GM18907 (cell line): Measurements from ENCODE around the gene TCF7L1.

Source experiments
- ATAC-seq: cut with Tn5 transposase; IDR thresholded peaks from one replicate; pipeline ENCODE4 v1.9.1; 2021; ENCODE audit warnings: mild to moderate bottlenecking, moderate library complexity; ENCODE audit not compliant: unreplicated experiment

TCF7L1 gene

DNA sequence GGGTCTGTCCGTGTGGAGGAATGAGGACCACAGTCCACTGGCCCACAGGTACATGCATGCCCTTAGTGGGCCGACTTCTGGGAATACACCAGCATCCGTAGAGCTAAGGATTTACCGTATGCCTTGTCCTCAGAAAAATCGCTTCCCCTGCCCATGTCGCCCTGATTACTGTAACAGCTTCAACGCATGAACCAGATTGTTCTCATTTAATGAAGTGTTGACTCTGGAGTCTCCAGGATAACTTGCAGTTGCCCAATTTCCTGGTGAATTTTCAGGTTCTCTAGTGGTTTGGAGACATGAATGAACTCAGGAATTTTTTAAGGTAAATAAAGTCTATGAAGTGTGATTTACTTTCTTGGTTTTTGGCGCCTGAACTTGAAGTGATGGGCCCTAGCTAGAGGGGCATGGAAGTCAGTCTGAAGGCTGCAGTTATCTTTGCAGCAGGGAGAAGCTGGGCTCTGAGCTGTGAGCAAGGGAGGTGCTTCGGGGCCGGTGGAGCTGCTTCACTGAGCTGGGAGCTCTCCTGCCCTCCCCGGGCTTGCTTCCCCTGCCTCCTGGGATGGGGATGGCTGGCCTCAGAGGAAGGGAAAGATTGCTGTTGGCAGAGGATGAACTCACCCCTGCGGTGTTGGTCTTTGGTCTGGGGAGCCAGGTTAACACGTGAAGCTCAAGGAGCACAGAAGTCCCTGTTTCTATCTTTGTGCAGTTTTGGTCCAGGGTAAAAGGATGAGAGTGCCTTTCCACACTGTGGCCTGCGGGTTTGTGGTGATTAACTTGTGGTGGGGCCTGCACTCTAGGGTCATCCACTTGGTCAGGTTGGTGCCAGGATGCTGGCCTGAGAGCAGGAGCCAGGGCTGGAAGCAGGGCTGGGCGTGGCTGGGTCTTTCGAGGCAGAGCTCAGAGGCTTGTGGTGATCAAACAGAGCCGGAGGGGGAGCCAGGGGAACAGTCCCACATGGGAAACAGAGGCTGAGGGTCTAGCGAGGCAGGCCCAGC is 28.1 kb downstream of the TCF7L1 start:
- ATAC-seq: no peak

DNA sequence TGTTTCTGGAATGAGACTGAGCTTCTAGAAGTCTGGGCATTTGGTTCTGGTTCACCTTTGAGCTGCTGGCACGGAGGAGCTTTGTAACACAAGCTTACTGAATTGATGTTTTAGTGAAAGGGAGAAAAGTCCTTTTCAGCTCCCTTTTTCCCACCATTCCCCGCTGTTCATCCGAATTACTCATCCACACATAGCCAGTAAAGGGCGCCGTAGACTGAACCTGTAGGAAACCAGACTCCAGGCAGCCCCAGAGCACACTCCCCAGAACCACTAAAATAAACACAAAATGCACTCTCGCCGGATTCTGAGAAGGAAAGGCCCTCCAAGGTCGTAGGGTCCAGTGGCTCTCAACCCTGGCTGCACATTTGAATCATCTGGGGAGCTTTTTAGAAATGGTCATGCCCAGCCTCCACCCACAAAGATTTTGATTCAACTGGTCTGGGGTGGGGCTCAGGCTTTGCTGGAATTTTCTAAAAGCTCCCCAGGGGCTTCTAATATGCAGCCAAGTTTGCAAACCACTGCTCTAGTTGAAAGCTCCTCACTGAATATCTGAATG is 29.6 kb downstream of the TCF7L1 start:
- no peak for ATAC-seq

DNA sequence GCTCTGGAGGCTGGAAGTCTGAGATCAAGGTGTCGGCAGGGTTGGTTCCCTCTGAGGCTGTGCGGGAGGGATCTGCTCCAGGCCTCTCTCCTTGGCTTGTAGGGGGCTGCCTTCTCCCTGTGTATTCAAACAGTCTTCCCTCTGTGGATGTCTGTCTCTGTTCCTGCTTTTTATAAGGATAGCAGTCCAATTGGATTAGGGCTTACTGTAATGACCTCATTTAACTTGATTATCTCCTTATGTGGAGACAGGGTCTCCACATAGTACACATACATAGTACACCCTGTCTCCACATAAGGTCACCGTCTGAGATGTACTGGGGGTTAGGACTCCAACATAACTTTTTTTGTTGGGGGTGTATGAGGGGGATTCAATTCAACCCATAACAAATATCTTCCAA is 30.5 kb downstream of the TCF7L1 start:
- no peak for ATAC-seq

DNA sequence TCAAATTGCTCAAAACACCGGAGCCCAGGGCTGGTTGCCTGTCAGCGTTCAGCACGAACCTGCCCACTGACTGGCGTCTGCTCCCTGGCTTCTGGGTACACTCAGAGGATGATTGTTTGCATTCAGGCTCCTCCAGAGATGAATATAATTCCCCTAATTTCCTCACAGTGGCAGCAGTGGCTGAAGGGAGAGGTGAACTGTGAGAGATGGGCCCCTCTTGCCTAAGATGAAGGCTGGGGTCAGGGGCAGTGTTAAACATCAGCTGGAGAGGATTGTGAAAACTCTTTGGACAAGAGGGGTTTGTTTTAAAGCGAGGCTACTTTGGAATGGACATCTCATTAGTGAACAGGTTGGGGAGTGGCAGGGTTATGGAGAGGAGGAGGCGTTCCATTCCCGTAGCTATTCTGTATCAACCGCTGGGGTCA is 31.0 kb downstream of the TCF7L1 start:
- no peak for ATAC-seq

DNA sequence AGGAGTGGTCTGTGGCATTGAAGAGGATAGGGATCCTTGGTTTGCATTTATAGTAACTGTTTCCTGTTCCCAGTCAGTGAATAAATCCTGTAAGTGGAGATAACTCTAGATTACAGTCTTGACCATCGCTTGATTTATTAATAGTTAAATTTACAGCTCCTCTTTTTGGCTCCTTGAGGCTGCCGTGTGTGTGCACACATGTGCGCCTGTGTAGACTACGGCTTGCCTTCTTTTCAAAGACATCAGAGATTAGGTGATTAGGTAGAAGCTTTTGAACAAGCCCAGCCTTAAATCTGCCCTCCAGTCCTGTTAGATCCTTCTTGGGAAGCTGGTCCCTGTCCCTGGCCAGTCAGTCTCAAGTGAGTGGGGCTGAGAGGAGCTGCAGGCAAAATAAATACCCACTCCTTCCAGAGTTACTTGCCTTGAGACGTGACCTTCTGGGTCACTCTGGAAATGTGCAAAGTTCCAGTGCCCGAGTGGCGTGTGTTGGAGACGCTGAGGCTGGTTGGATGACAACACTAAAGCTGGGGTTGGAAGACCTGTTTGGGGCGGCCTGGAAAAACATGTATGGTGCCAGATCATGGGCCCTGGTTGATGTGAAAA is 32.0 kb downstream of the TCF7L1 start:
- no peak for ATAC-seq

DNA sequence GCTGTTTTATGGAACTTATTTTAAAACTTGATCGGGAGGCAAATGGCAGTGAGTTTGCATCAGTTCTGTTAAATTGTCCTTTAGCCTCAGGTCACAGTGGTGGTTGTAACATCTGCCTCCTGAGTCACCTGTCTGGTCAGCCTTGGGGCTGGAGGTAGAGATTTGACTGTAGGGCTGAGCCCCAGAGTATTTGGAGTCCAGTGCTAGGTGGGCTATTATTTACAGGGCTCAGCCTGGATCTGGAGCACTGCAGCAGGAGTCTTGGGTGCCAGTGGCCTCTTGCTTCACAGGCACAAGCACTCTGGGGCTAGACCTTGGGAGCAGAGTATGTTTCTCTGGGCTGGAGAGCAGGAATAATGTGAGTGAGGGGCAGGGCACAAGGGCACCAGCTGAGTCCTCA is 32.8 kb downstream of the TCF7L1 start:
- ATAC-seq: no peak

DNA sequence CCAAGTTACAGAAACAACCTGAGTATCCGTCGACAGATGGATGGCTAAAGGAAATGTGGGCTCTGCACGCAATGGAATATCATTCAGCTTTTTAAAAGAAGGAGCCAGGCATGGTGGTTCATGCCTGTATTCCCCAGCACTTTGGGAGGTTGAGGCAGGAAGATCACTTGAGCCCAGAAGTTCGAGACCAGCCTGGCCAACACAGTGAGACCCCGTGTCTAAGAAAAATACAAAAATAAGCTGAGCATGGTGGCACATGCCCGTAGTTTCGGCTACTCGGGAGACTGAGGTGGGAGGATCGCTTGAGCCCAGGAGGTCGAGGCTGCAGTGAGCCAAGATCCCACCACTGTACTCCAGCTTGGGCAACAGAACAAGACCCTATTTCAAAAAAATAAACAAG is 34.3 kb downstream of the TCF7L1 start:
- ATAC-seq: no peak

DNA sequence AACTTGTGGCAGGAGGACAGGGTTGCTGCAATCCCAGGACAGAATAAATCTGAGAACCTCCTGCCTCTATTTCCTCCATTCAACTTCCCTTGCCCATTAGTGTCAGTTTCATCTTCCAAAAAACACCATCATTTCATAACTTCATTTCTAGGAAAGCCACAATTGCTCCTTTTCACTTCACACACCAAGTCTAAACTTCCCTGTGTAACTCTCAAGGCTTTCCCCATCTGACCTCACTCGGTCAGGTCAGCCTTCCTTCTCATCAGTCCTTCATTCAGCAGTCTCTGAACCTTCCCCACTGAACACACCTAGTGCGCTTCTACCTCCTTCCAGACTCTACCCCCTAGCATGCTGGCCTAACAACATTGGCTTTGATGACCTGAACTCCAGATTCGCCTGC is 35.8 kb downstream of the TCF7L1 start:
- ATAC-seq: no peak

DNA sequence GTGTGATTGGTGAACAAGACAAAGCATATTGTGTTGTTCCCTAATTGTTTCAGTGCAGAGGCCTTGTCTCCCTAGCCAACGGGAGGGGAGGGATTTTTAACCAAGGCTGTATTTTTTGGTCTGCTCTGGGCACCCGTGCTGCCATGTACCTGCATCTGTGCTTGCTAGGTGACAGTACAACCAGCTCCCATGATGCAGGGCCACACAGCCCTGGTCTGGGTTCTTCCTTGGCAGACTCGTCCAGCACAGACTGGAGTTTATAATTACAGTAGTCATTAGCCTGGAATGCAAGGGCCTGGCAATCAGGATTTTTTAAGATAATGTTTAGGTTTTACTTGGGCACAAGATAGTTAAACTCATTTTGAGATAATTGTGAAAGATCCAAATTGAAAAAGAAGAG is 36.4 kb downstream of the TCF7L1 start:
- no peak for ATAC-seq

DNA sequence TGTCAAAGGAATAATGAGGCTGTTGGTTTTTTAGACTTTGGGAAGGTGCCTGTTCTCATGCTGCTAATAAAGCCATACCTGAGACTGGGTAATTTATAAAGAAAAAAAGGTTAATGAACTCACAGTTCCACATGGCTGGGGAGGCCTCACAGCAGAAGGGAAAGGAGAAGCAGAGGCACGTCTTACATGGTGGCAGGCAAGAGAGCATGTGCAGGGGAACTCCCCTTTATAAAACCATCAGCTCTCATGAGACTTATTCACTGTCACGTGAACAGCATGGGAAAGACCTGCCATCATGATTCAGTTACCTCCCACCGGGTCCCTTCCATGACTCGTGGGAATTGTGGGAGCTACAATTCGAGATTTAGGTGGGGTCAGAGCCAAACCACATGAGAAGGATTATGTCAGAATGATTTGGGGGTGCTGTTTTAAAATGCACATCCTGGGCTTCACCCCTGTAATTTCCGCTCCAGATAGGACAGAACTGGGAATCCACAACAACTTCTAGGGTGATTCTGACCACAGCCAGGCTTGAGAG is 37.8 kb downstream of the TCF7L1 start:
- no peak for ATAC-seq

DNA sequence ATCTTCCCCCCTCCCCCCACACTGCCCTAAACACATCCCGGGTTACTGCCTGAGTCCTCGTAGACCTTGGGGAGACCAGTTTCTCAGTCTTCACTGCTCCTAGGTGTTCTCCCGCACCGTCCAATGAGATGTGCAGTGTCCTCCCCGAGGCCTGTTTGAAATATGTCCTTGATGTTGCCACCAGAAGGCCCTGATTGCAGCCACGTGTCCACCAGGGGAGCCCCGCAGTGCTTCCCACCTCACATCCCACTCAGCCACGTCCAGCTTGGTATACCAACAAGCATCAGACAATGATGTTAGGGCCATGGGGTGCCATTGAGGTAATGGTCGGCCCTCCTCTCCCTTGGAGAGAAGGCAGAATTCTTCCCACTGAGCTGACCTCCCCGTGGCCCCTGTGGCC is 38.7 kb downstream of the TCF7L1 start:
- ATAC-seq: no peak

DNA sequence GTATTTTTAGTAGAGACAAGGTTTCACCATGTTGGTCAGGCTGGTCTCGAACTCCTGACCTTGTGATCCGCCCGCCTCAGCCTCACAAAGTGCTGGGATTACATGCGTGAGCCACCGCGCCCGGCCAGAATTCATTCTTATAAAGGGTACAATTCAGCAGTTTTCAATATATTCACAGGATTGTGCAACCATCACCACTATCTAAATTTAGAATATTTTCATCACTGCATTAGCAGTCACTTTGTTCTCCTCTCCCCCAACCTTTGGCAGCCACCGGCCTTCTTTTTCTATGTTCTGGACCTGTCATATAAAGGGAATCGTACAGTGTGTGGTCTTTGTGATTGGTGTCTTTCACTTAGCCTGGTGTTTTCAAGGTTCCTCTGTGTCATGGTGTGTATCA is 40.7 kb downstream of the TCF7L1 start:
- ATAC-seq: no peak

DNA sequence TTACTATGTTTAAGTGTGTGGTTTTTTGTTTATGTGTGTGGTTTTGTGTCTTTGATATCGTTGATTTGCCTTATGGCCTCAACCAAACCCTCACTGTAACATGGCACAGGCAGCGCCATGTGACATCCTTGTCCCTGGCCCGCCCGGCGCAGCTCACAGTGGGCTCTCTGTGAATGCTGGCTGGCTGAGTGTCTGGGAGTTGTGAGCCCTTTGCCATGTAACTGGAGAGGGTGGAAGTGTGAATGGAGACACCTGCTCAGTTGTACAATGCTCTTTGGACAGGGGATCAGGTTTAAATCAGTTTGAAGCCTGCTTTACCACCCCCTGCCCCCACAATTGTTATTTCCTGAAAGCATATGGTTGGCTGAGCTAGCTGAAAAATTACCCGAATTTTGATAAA is 41.8 kb downstream of the TCF7L1 start:
- no peak for ATAC-seq

DNA sequence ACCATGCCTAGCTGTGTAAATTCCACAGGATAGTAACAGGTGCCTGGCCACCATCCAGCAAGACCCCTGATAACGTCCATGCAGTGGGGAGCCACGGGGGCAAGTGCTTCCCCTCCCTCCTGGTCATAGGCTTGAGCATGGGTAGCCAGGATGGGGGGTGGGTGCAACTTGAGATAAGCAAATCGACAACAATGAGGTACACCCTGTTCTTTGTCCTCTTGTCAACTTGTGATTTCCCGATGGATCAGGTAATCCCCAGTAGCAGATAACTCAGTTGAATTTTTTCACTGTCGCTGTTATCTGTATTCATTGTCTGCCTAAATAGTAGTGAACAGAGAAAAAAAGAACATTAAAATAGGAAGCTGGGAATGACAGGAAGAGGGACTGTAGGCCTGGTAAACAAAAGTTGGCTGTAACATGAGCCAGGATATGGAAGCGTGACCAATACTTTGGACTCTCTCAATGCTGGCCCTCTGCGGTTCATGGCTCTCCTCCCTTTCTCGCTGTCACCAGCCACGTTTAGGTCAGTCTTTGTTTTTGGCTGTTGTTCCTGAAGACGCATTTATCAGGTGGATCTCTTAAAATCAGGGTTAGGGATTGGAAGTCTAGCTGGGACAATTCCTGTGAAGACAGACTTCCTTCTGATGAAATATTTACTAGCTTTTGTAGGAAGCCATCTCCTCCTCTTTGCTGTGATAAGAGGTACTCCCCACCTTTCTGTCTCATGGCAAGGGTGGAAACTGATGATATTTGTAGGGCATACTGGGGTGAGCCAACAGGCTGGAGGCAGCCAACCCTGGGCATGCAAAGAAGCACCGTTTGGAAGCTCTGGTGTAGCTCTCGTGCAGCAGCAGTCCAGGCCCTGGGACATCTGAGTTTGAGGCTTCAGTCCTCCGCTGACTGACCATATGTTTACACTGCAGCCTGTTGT is 42.4 kb downstream of the TCF7L1 start:
- no peak for ATAC-seq

DNA sequence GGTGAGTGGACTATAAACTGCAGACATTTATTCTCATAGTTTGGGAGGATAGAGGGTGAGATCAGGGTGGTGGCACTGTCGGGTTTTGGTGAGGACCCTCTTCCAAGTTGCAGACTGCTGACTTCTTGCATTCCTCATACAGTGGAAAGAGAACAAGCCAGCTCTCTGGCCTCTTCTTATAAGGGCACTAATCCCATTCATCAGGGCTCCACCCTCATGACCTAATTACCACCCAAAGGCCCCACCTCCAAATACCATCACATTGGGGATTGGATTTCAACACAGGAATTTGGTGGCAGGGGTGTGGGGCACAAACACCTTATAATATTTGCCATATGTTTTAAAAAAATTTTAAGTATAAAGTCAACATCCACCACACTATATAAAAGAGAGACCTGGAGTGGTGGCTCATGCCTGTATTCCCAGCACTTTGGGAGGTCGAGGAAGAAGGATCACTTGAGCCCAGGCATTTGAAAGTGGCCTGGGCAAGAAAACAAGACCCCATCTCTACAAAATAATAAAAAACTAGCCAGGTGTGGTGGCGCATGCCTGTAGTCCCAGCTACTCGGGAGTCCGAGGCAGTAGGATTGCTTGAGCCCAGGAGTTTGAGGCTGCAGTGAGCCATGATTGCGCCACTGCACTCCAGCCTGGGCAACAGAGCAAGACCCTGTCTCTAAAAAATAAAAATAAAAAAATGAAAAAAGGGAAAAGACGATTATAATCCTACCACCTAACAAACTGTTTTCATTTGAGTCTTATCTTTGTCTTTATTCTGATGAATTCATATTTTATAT is 44.0 kb downstream of the TCF7L1 start:
- ATAC-seq: no peak

DNA sequence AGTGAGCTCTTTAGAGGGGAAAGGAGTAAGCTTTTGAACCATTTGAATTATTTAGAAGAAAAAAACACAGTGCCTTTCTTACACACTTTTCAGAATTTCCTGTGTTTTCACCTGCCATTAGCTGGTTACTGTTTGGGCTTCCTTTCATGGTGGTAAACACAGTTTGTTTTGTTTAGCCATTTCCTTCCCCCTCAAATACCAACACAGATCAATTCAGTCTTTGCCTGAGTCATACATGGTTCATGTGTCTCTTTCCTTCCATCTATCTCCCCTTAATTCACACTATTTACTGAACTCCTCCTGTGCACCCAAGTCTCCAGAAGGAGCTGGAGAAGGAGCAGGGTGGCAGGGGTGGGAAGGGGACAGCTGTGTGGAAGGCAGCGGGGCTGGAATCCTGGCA is 45.0 kb downstream of the TCF7L1 start:
- no peak for ATAC-seq

DNA sequence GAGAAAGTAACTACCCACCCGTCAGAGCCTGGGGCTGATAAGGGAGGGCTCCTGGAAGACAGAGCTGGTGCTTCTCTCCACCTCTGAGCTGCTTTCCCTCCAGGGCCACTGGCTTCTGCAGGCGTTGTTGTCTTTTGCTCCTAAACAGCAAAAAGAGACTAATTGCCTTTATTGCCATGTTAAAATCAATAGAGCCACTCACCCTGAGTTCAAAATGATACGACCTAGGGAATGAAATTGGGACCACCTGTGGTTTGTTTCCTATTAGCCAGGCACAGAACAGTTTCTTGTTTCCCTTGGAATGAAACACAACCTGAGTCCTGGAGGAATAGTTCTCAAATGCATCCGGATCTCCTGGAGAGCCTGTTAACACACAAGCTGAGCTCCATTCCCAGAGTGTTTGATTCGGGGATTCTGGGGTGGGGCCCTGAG is 45.8 kb downstream of the TCF7L1 start:
- ATAC-seq: no peak

DNA sequence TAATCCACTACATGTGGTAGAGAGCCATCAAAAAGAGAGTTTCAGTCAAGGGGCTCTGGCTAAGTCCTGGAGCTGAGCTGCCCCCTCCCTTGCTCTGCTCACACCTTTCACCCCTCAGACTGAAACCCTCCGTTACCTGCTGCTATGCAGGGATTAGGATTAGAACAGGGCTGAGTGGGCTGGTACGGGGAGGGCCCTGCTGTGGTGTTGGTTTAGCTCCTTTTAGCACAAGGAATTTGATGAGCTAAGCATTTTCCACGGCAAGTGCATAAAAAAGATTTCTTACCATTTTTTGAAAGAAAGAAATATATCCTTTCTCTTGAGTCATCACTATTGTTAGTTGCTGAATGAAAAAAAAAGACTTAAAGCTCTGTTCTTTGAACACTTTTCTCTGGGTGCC is 46.3 kb downstream of the TCF7L1 start:
- no peak for ATAC-seq

DNA sequence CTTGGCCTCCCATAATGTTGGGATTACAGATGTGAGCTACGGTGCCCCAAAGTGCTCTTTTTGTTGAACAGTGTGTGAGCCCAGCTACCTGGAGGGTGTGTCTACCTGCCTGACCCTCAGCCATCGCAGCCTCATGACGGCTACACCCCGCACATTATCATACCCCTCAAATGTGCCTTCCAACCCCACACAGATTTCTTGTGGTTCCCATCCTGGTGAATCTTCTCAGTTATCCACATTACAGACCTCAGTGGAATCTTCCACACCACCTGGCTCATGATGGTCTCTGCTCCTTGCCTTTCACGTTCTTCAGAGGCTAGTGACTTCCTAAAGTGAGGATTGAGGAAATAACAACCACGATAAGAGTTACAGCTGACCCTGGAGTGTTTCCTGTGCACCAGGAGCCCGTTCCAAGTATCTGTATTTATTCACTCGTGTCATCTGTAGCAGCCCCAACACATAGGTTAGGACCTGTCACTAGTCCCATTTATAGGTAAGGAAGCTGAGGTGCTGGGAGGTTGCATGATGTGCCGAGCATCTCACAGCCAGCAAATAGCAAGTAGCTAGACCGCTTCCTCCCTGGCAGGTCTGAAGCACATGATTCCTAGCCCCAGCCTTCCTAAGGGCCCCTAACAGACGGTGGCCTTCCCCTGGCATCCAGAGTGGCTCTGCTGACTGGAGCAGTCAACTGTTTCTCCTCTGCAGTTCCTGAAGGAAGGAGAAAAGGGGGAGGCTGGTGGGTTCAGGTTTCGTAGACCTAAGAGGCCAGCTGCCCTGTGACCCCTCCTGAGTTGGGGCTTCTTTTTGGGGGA is 47.3 kb downstream of the TCF7L1 start:
- no peak for ATAC-seq
